Loucy (cell line): ENCODE results near the gene KRT34.

Experiments used
- EZH2phosphoT487 ChIP-seq: fragments of 200-600 bp; IDR thresholded peaks from 2 replicates; pipeline ENCODE4 v1.6.1; 2018; ENCODE audit warnings: antibody characterized with exemption, mild to moderate bottlenecking, moderate library complexity, borderline replicate concordance
- TF ChIP-seq, protein P1 (sequence below): fragments of 200-600 bp; sonication (generic); conservative IDR thresholded peaks from 2 replicates; pipeline ENCODE4 v1.5.1; 2014; ENCODE audit warnings: mild to moderate bottlenecking, antibody characterized with exemption, low read length

DNA sequence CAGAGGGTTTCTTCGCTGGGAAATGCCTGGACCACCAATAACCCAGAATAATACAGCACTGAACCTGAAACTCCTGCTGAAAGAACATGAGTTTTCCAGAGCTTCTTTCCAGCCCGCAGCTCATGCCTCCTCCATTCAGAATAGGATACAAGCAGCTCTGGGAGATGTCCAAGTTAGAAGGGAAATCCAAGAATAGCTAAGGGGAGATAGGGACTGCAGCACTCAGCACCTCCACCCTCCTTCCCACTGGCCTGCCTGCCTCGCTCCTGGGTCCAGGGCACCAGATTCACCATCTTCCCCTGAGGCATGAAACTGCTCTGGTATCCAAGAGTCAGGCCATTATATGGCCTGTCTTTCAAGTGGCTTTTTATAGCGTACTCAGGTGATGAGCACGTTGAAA is 11.2 kb upstream of the KRT34 start:
- TF ChIP-seq, protein P1, sequence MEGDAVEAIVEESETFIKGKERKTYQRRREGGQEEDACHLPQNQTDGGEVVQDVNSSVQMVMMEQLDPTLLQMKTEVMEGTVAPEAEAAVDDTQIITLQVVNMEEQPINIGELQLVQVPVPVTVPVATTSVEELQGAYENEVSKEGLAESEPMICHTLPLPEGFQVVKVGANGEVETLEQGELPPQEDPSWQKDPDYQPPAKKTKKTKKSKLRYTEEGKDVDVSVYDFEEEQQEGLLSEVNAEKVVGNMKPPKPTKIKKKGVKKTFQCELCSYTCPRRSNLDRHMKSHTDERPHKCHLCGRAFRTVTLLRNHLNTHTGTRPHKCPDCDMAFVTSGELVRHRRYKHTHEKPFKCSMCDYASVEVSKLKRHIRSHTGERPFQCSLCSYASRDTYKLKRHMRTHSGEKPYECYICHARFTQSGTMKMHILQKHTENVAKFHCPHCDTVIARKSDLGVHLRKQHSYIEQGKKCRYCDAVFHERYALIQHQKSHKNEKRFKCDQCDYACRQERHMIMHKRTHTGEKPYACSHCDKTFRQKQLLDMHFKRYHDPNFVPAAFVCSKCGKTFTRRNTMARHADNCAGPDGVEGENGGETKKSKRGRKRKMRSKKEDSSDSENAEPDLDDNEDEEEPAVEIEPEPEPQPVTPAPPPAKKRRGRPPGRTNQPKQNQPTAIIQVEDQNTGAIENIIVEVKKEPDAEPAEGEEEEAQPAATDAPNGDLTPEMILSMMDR: no peak
- TF ChIP-seq EZH2phosphoT487: no peak
